ENCODE results near the gene LYSMD3. TPM values are rescaled to one million over a fixed set of nuclear protein-coding genes. Genes with fewer than 3 reads are reported as not detected.

The LYSMD3 gene
- total and polyA plus RNA-seq, 9 of the 15 experiments (the other 6 are each of a cell fraction or from before 2014, with no cell fraction given), result 9.5 to 42.3 (median 20.7) TPM

DNA sequence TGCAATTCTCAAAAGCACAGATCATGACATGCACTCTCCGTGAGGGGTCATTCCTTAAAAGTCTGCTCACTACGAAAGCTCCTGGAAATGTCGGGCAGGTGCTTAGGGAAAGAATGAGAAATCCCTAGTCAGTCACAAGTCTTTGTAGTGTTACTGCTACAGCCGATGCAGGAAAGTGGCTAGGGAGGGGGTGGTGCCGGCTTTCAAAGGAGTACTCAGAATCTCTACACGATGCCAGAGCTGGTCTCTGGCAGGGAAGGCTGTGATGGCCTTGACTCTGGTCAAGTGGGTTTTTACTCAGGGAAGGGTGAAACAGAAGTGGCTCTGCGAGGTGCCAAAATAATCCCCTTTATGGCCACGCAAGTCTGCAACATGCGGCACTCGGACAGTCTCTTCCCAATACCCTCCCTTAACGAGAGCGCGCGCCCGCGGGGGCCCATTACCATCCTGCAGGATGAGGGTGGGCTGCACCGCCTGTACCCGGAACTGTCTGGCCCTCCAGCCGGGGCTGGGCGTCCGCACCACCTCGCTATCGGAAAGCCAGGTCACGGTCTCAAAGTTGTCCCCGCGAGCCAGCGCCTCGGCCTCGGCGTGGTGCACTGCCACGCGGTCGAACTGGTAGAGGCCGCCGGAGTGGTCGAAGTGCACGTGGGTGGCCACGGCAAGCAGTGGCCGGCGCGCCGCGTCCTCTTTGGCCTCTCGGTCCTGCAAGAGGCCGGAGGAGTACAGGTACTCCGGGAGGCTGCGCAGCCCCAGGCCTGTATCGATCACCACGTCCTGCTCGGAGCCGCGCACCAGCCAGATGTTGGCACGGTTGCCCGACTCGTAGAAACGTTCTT, 55.8 kb downstream of the LYSMD3 start (continued):
- TF ChIP-seq, protein P1, sequence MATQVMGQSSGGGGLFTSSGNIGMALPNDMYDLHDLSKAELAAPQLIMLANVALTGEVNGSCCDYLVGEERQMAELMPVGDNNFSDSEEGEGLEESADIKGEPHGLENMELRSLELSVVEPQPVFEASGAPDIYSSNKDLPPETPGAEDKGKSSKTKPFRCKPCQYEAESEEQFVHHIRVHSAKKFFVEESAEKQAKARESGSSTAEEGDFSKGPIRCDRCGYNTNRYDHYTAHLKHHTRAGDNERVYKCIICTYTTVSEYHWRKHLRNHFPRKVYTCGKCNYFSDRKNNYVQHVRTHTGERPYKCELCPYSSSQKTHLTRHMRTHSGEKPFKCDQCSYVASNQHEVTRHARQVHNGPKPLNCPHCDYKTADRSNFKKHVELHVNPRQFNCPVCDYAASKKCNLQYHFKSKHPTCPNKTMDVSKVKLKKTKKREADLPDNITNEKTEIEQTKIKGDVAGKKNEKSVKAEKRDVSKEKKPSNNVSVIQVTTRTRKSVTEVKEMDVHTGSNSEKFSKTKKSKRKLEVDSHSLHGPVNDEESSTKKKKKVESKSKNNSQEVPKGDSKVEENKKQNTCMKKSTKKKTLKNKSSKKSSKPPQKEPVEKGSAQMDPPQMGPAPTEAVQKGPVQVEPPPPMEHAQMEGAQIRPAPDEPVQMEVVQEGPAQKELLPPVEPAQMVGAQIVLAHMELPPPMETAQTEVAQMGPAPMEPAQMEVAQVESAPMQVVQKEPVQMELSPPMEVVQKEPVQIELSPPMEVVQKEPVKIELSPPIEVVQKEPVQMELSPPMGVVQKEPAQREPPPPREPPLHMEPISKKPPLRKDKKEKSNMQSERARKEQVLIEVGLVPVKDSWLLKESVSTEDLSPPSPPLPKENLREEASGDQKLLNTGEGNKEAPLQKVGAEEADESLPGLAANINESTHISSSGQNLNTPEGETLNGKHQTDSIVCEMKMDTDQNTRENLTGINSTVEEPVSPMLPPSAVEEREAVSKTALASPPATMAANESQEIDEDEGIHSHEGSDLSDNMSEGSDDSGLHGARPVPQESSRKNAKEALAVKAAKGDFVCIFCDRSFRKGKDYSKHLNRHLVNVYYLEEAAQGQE (IDR thresholded peaks at IDR 0.05; ENCODE audit: borderline replicate concordance), result peak; percentile 35; the same call in 1 of the 2 replicates
- TF ChIP-seq, protein P1 (CRISPR knock-in tag; IDR thresholded peaks at IDR 0.05; ENCODE audit: low read depth), result peak; percentile 16; the same call in 1 of the 2 replicates
- TF ChIP-seq CBFA2T2 (conservative IDR thresholded peaks at IDR 0.05) (no peak), ASH1L (IDR thresholded peaks at IDR 0.05; ENCODE audit: borderline replicate concordance, low read depth, partially characterized antibody) (peak; percentile 32), PRPF4 (IDR thresholded peaks at IDR 0.05; ENCODE audit: insufficient read depth, low read depth, low read length, poor library complexity, severe bottlenecking) (no peak), ZNF24 (IDR thresholded peaks at IDR 0.05) (no peak), COPS2 (conservative IDR thresholded peaks at IDR 0.05) (no peak), ZNF830 (CRISPR knock-in tag; IDR thresholded peaks at IDR 0.05) (no peak; the same call in 1 of the 2 replicates), TAF1 (IDR thresholded peaks at IDR 0.05; ENCODE audit: control insufficient read depth, extremely low read depth, insufficient read depth, low read length, severe bottlenecking) (no peak), L3MBTL2 (IDR thresholded peaks at IDR 0.05) (peak; percentile 97), NONO (IDR thresholded peaks at IDR 0.05; ENCODE audit: low read depth in 2 of 2, low read length in 1 of 2) (0 out of 4 replicates have a peak, but pooled peaks of 1 of the 2 experiments have one; percentile 13), ZNF436 (CRISPR knock-in tag; IDR thresholded peaks at IDR 0.05) (no peak), RAD21 (CRISPR knock-in tag; conservative IDR thresholded peaks at IDR 0.05 in 1 of 2, IDR thresholded peaks at IDR 0.05 in 1 of 2) (no peak), PHB (CRISPR knock-in tag; IDR thresholded peaks at IDR 0.05) (no peak), ZNF778 (CRISPR knock-in tag; IDR thresholded peaks at IDR 0.05) (no peak), ZEB2 (IDR thresholded peaks at IDR 0.05) (no peak), ZNF41 (CRISPR knock-in tag; conservative IDR thresholded peaks at IDR 0.05) (no peak), ELF4 (CRISPR knock-in tag; IDR thresholded peaks at IDR 0.05) (no peak), NR2C1 (IDR thresholded peaks at IDR 0.05) (no peak), NR2C1 (tag; IDR thresholded peaks at IDR 0.05) (0 out of 2 replicates have a peak, but pooled peaks have one; percentile 13), RB1 (IDR thresholded peaks at IDR 0.05; ENCODE audit: low read depth) (no peak), DMBX1 (CRISPR knock-in tag; IDR thresholded peaks at IDR 0.05; ENCODE audit: borderline replicate concordance) (no peak), CHD1 (IDR thresholded peaks at IDR 0.05; ENCODE audit: low read length) (no peak)

Measured in K562 (cell line).